ENCODE data around the gene FGGY.

FGGY gene

GRCh38 chr1:59510249-59510648 is 213.4 kb downstream of the FGGY start:
- in situ Hi-C loops (cut with HindIII; ENCODE audit: low sequenced_read_pairs), result no loop called here
- no peak overlapping the region for H3K4me3 ChIP-seq (ENCODE audit: low read depth, low read length)
- no peak for DNase-seq (ENCODE audit: low read depth, low spot score)
- no peak for TF ChIP-seq CTCF (IDR thresholded peaks at IDR 0.05; ENCODE audit: low read depth, low read length)

- TF ChIP-seq CTCF (IDR thresholded peaks at IDR 0.05; ENCODE audit: low read depth, low read length), result no peak
These were observed 214.9 kb downstream of the FGGY start for GRCh38 chr1:59511476-59512465.

GRCh38 chr1:59512702-59513101 is 215.8 kb downstream of the FGGY start:
- no peak for TF ChIP-seq CTCF (IDR thresholded peaks at IDR 0.05; ENCODE audit: low read depth, low read length)
- in situ Hi-C loops (cut with HindIII; ENCODE audit: low sequenced_read_pairs), result no loop called here
- no peak overlapping the region for H3K4me3 ChIP-seq (ENCODE audit: low read depth, low read length)
- DNase-seq (ENCODE audit: low read depth, low spot score), result no peak

More at GRCh38 chr1:59511476-59512465, 214.9 kb downstream of the FGGY start:
- in situ Hi-C loops (cut with HindIII; ENCODE audit: low sequenced_read_pairs), result no loop called here
- DNase-seq (ENCODE audit: low read depth, low spot score), result no peak
- no peak overlapping the region for H3K4me3 ChIP-seq (ENCODE audit: low read depth, low read length)

GRCh38 chr1:59514061-59514909 is 217.4 kb downstream of the FGGY start:
- in situ Hi-C loops (cut with HindIII; ENCODE audit: low sequenced_read_pairs), result no loop called here
- DNase-seq (ENCODE audit: low read depth, low spot score), result no peak
- no peak overlapping the region for H3K4me3 ChIP-seq (ENCODE audit: low read depth, low read length)
- no peak for TF ChIP-seq CTCF (IDR thresholded peaks at IDR 0.05; ENCODE audit: low read depth, low read length)

GRCh38 chr1:59516881-59517280 is 220.0 kb downstream of the FGGY start:
- in situ Hi-C loops (cut with HindIII; ENCODE audit: low sequenced_read_pairs), result no loop called here
- no peak overlapping the region for H3K4me3 ChIP-seq (ENCODE audit: low read depth, low read length)
- peak; percentile 74 for DNase-seq (ENCODE audit: low read depth, low spot score)
- TF ChIP-seq CTCF (IDR thresholded peaks at IDR 0.05; ENCODE audit: low read depth, low read length), result no peak

- in situ Hi-C loops (cut with HindIII; ENCODE audit: low sequenced_read_pairs), result no loop called here
- DNase-seq (ENCODE audit: low read depth, low spot score), result peak; percentile 47
- no peak for TF ChIP-seq CTCF (IDR thresholded peaks at IDR 0.05; ENCODE audit: low read depth, low read length)
- no peak overlapping the region for H3K4me3 ChIP-seq (ENCODE audit: low read depth, low read length)
These were observed 223.3 kb downstream of the FGGY start for GRCh38 chr1:59520194-59520593.
